Gastrocnemius medialis (tissue), 4 donors: ENCODE results near the gene PAX2. TPM values are rescaled to one million over a fixed set of nuclear protein-coding genes. Genes with fewer than 3 reads are reported as not detected.

Experiments
- ATAC-seq, 2 donors: fragments of 150-250 bp; one replicate each; pipeline ENCODE4 v1.9.1; 2016
- DNase-seq, 2 donors: peaks; one replicate each; pipeline ENCODE4 v3.0.0-alpha.2; 2019
- H3K27ac ChIP-seq, 4 donors: fragments of 200-600 bp; sonication (generic); 1 replicate in 1 of 4; 2 replicates in 3 of 4; pipeline ENCODE4 v1.5.1; 2016 to 2018; ENCODE audit warnings: mild to moderate bottlenecking in 2 of 4, moderate library complexity in 1 of 4
- H3K27me3 ChIP-seq, 3 donors: fragments of 200-600 bp; sonication (generic) in 2 of 3; 1 replicate in 1 of 3; 2 replicates in 2 of 3; pipeline versions ENCODE4 v1.5.1 to v1.6.0; 2016 to 2019; ENCODE audit warnings: mild to moderate bottlenecking in 1 of 3, moderate library complexity in 1 of 3
- H3K36me3 ChIP-seq, 2 donors: fragments of 200-600 bp; sonication (generic) in 1 of 2; one replicate each; pipeline ENCODE4 v1.5.1; 2017 to 2018
- H3K4me1 ChIP-seq, 2 donors: fragments of 200-600 bp; sonication (generic) in 1 of 2; one replicate each; pipeline ENCODE4 v1.5.1; 2016 to 2017; ENCODE audit warnings: mild to moderate bottlenecking in 2 of 2
- H3K4me3 ChIP-seq, 4 donors: fragments of 200-600 bp; sonication (generic) in 3 of 4; 1 replicate in 1 of 4; 2 replicates in 3 of 4; pipeline ENCODE4 v1.5.1; 2016 to 2019; ENCODE audit warnings: mild to moderate bottlenecking in 2 of 4
- H3K9me3 ChIP-seq, 3 donors: fragments of 200-600 bp; sonication (generic) in 2 of 3; 1 replicate in 1 of 3; 2 replicates in 2 of 3; pipeline ENCODE4 v1.5.1; 2016 to 2019
- POLR2A ChIP-seq, 2 donors: fragments of 450-650 bp; IDR thresholded peaks; one replicate each; pipeline ENCODE4 v1.6.1; 2017; ENCODE audit warnings: antibody characterized with exemption in 2 of 2, mild to moderate bottlenecking in 2 of 2, moderate library complexity in 2 of 2
- in situ Hi-C, 4 donors: fragments of 200-750 bp; cut with MboI; loops; one replicate each; pipeline versions ENCODE4 v1.15.0 to v1.8.0; 2017; ENCODE audit warnings: low sequenced_read_pairs in 4 of 4
- intact Hi-C: fragments of 100-400 bp; cut with DNase I; formaldehyde crosslinking; loops from one replicate; pipeline ENCODE4 v1.15.1; 2023; ENCODE audit warnings: low total_unique reads
- total RNA-seq, 4 donors: library from RNA; depleted of rRNA; stranded (reverse); fragments of >200 nt; gene quantifications; one replicate each; pipeline versions ENCODE4 v1.1.0 to v1.2.3, GENCODE V29; 2016
- TF ChIP-seq, protein P1 (sequence below), 5 experiments: fragments of 450-650 bp in 3 of 5; fragments of 200-600 bp in 2 of 5; sonication (generic) in 2 of 5; IDR thresholded peaks in 4 of 5; conservative IDR thresholded peaks in 1 of 5; 1 replicate in 4 of 5; 2 replicates in 1 of 5; pipeline ENCODE4 v1.5.1; 2016 to 2019; ENCODE audit warnings: antibody characterized with exemption in 5 of 5, mild to moderate bottlenecking in 3 of 5, moderate library complexity in 3 of 5

The PAX2 gene
- total RNA-seq, 4 donors from 2014 or later: not detected

DNA sequence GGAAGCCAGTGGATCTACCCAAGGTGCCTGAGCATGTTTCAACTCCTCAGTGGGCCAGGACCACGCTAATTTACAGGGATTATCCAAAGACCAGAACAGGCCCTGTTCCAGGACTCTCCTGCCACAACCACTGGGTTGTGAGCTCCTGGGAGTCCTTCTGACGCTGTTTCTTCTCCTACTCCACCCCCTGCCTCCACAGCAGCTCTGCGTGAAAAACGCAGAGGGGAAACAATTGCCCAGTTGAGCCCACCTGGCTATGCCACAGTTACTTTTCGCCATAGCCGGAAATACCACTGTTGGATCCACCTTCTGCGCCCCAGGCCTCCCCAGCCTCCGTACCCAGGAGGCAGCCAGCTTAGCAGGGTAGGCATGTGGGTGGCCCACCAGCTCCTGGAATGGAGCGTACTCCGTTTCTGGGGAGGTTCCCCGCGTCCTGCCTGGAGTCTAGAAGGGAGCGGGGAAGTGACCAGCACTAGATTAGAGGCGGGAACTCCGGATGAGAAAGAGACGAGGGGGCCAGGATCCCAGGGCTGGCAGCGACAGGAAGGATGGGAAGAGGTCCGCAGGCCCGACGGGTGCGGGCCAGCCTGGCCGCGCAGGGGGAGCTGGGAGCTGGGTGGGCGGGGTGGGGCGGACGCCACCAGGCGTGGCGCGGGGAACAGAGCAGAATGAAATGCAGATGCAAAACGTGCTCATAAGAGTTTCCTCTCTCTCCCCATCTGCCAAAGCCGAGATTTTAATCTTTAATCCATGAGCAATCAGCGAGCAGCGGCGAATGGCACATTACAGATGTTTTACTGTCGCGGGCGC, 32.1 kb upstream of the PAX2 start:
- in situ Hi-C loops (no loop called here), intact Hi-C loops (no loop called here)
- H3K27ac ChIP-seq: no peak overlapping the region
- peak overlapping the region in 2 of 4 donors; percentile 21 to 22 for H3K4me3 ChIP-seq
- ATAC-seq (no peak), DNase-seq (no peak)
- H3K27me3 ChIP-seq: peaks cover 80 to 95% (median 92%) of the 10 kb centered on the region in 3 donors
- no peaks in the 10 kb centered on the region for H3K9me3 ChIP-seq
- TF ChIP-seq, protein P1, sequence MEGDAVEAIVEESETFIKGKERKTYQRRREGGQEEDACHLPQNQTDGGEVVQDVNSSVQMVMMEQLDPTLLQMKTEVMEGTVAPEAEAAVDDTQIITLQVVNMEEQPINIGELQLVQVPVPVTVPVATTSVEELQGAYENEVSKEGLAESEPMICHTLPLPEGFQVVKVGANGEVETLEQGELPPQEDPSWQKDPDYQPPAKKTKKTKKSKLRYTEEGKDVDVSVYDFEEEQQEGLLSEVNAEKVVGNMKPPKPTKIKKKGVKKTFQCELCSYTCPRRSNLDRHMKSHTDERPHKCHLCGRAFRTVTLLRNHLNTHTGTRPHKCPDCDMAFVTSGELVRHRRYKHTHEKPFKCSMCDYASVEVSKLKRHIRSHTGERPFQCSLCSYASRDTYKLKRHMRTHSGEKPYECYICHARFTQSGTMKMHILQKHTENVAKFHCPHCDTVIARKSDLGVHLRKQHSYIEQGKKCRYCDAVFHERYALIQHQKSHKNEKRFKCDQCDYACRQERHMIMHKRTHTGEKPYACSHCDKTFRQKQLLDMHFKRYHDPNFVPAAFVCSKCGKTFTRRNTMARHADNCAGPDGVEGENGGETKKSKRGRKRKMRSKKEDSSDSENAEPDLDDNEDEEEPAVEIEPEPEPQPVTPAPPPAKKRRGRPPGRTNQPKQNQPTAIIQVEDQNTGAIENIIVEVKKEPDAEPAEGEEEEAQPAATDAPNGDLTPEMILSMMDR (IDR thresholded peaks at IDR 0.05 in 4 of 5, conservative IDR thresholded peaks at IDR 0.05 in 1 of 5): no peak
- TF ChIP-seq POLR2A (IDR thresholded peaks at IDR 0.05): no peak
- H3K4me1 ChIP-seq: no peaks in the 10 kb centered on the region
- H3K36me3 ChIP-seq: no peaks in the 10 kb centered on the region

DNA sequence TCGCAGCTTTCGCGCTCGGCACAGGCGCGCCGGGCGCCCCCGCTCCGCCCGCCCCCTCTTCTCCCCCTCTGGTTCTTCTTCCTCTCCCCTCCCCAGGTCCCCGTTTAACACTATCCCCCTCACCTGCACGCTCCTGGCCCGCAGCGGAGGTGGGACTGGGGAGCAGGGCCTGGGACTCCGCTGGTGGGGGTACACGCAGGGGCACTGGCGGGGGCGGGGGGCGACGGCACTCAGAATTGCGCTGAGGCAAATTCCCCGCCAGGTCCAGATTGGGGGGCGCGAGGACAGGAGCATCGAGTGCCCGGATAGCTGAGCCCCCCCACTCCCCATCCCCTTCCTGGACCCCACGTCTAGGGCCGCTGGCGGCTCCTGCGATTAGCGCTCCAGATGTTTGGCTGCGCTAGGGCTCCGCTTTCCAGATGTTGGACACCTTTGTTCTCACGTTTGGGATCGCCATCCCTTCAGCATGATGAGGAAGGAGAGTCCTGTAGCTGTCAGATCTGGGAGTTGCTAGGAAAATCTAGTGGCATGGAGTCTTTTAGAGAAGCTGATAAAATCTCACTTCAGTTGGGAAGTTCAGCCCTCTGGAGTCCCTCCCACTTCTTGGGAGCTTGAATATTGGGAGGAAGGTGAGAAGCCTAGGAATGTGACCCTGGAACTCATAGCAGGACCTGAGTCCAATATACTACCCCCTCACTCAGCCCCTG, 31.4 kb upstream of the PAX2 start:
- no peak overlapping the region for H3K27ac ChIP-seq
- no peaks in the 10 kb centered on the region for H3K9me3 ChIP-seq
- ATAC-seq: no peak
- no peak for DNase-seq
- peak overlapping the region in 2 of 4 donors; percentile 21 to 22 for H3K4me3 ChIP-seq
- H3K36me3 ChIP-seq: no peaks in the 10 kb centered on the region
- TF ChIP-seq, protein P1 (IDR thresholded peaks at IDR 0.05 in 4 of 5, conservative IDR thresholded peaks at IDR 0.05 in 1 of 5): no peak
- no peak for TF ChIP-seq POLR2A (IDR thresholded peaks at IDR 0.05)
- intact Hi-C loops: no loop called here
- H3K27me3 ChIP-seq: peaks cover 75 to 92% (median 87%) of the 10 kb centered on the region in 3 donors
- H3K4me1 ChIP-seq: no peaks in the 10 kb centered on the region
- in situ Hi-C loops: no loop called here

DNA sequence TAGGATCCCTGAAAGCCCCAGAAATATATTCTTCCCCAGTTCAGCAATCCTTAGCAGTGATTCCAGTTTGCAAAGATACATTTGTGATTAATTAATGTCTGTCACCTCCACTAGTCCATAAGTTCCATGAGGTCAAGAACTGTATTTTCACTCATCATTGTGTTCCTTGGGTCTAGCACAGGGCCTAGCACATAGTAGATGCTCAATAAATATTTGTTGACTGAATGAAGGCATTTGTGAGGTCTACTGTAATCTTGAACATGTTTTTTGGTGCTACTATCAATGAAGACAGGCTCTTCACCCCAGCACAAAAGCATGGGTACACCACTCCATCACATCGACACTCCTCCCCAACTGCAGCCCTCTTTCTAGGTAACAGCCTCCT, 30.8 kb upstream of the PAX2 start:
- intact Hi-C loops: no loop called here
- Histone ChIP-seq H3K27me3 (peaks cover 69 to 90% (median 81%) of the 10 kb centered on the region in 3 donors), H3K4me3 (no peak overlapping the region), H3K36me3 (no peaks in the 10 kb centered on the region), H3K4me1 (no peaks in the 10 kb centered on the region), H3K27ac (no peak overlapping the region), H3K9me3 (no peaks in the 10 kb centered on the region)
- DNase-seq (no peak), ATAC-seq (no peak)
- in situ Hi-C loops: no loop called here
- TF ChIP-seq, protein P1 (IDR thresholded peaks at IDR 0.05 in 4 of 5, conservative IDR thresholded peaks at IDR 0.05 in 1 of 5): no peak
- TF ChIP-seq POLR2A (IDR thresholded peaks at IDR 0.05): no peak

DNA sequence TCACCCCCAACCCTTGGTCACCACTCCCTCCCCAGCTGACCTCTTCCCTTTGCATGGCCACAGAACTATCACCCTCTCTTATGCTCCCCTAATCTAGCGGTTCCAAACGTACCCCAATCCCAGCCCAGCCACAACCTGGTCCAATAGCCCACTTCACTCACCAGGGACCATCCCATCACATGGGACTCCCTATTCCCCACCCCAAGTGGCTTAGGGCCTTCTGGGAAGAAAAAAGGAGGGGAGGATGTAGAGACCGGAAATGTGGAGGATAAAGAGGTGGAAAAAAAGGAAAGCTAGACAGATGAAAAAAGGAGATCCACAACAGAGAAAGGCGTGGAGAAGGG, 30.3 kb upstream of the PAX2 start:
- Histone ChIP-seq H3K4me1 (no peaks in the 10 kb centered on the region), H3K9me3 (no peaks in the 10 kb centered on the region), H3K27me3 (peaks cover 69 to 86% (median 79%) of the 10 kb centered on the region in 3 donors), H3K36me3 (no peaks in the 10 kb centered on the region), H3K4me3 (no peak overlapping the region), H3K27ac (no peak overlapping the region)
- in situ Hi-C loops (no loop called here), intact Hi-C loops (no loop called here)
- DNase-seq (no peak), ATAC-seq (no peak)
- TF ChIP-seq POLR2A (IDR thresholded peaks at IDR 0.05): no peak
- TF ChIP-seq, protein P1 (IDR thresholded peaks at IDR 0.05 in 4 of 5, conservative IDR thresholded peaks at IDR 0.05 in 1 of 5): no peak
